Peyer's patch (tissue), 4 donors: ENCODE results near the gene FAIM2. TPM values are rescaled to one million over a fixed set of nuclear protein-coding genes. Genes with fewer than 3 reads are reported as not detected.

Experiments used
- DNase-seq, 3 donors: peaks; one replicate each; pipeline ENCODE4 v3.0.0-alpha.2; 2017 to 2019
- H3K27ac ChIP-seq, 4 donors: fragments of 200-600 bp; sonication (generic); one replicate each; pipeline ENCODE4 v1.5.1; 2016 to 2019
- H3K27me3 ChIP-seq, 2 donors: fragments of 200-600 bp; sonication (generic); one replicate each; pipeline ENCODE4 v1.5.1; 2019
- H3K36me3 ChIP-seq, 3 donors: fragments of 200-600 bp; sonication (generic); one replicate each; pipeline ENCODE4 v1.5.1; 2016 to 2019
- H3K4me1 ChIP-seq, 4 donors: fragments of 200-600 bp; sonication (generic); one replicate each; pipeline ENCODE4 v1.5.1; 2016 to 2019
- H3K4me3 ChIP-seq, 4 donors: fragments of 200-600 bp; sonication (generic); 1 replicate in 3 of 4; 2 replicates in 1 of 4; pipeline ENCODE4 v1.5.1; 2016 to 2019; ENCODE audit warnings: mild to moderate bottlenecking in 1 of 4
- H3K9me3 ChIP-seq, 4 donors: fragments of 200-600 bp; sonication (generic); one replicate each; pipeline ENCODE4 v1.5.1; 2016 to 2019; ENCODE audit warnings: mild to moderate bottlenecking in 1 of 4
- CTCF ChIP-seq, 6 experiments: fragments of 450-650 bp in 4 of 6; fragments of 200-600 bp in 2 of 6; sonication (generic) in 1 of 6; IDR thresholded peaks; one replicate each; pipeline ENCODE4 v1.5.1; 2017 to 2019; ENCODE audit warnings: antibody characterized with exemption in 6 of 6, mild to moderate bottlenecking in 3 of 6, moderate library complexity in 1 of 6
- POLR2A ChIP-seq, 2 donors: fragments of 450-650 bp; IDR thresholded peaks; one replicate each; pipeline ENCODE4 v1.5.1; 2017; ENCODE audit warnings: antibody characterized with exemption in 2 of 2, mild to moderate bottlenecking in 2 of 2, moderate library complexity in 2 of 2
- total RNA-seq, 4 donors: library from RNA; depleted of rRNA; stranded (reverse); fragments of >200 nt; gene quantifications; one replicate each; pipeline ENCODE4 v1.1.0, GENCODE V29; 2016

FAIM2 gene
- total RNA-seq, 4 donors from 2014 or later, result 0.83 to 4.7 (median 2.9) TPM

DNA sequence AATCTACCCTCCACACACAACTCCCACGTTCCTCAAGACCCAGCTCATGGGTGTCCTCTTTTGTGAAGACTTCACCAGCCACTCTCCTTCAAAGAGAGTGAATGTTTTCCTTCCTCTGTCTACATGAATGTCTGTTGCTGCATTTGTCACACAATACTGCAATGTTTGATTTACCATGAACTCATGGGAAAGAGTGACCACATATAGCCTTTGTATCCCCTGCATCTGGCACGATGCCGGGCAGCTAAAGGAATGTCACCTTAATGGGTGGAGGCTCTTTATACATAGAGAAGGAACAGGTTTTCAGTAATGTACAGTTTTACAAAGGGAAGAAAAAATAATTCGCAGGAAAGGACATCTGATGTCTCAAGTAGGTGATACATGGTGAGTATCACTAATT is 48.7 kb downstream of the FAIM2 start:
- TF ChIP-seq CTCF (IDR thresholded peaks at IDR 0.05), result no peak
- no peak for TF ChIP-seq POLR2A (IDR thresholded peaks at IDR 0.05)
- no peak for DNase-seq

GRCh38 chr12:49853671-49854070 is 50.0 kb downstream of the FAIM2 start:
- TF ChIP-seq POLR2A (IDR thresholded peaks at IDR 0.05) (no peak), CTCF (IDR thresholded peaks at IDR 0.05) (no peak)
- no peak overlapping the region for H3K4me3 ChIP-seq
- DNase-seq, result no peak
- H3K9me3 ChIP-seq, result no peaks in the 10 kb centered on the region
- no peak overlapping the region for H3K27ac ChIP-seq
- no peaks in the 10 kb centered on the region for H3K27me3 ChIP-seq
- H3K36me3 ChIP-seq, result no peaks in the 10 kb centered on the region
- H3K4me1 ChIP-seq, result no peaks in the 10 kb centered on the region

More for the DNA sequence above, 48.7 kb downstream of the FAIM2 start:
- Histone ChIP-seq H3K4me3 (no peak overlapping the region), H3K4me1 (no peaks in the 10 kb centered on the region), H3K27ac (no peak overlapping the region), H3K9me3 (no peaks in the 10 kb centered on the region), H3K36me3 (no peaks in the 10 kb centered on the region), H3K27me3 (no peaks in the 10 kb centered on the region)

- no peaks in the 10 kb centered on the region for H3K36me3 ChIP-seq
- TF ChIP-seq POLR2A (IDR thresholded peaks at IDR 0.05) (no peak), CTCF (IDR thresholded peaks at IDR 0.05) (no peak)
- H3K27me3 ChIP-seq, result no peaks in the 10 kb centered on the region
- H3K27ac ChIP-seq, result no peak overlapping the region
- H3K4me1 ChIP-seq, result peaks cover 0 to 4% (median 0%) of the 10 kb centered on the region in 4 donors
- DNase-seq, result no peak
- H3K4me3 ChIP-seq, result no peak overlapping the region
- no peaks in the 10 kb centered on the region for H3K9me3 ChIP-seq
Measured at GRCh38 chr12:49847161-49847560, 56.5 kb downstream of the FAIM2 start.

- Histone ChIP-seq H3K9me3 (no peaks in the 10 kb centered on the region), H3K27ac (no peak overlapping the region), H3K4me3 (no peak overlapping the region), H3K4me1 (peaks cover 0 to 13% (median 0%) of the 10 kb centered on the region in 4 donors), H3K27me3 (no peaks in the 10 kb centered on the region), H3K36me3 (no peaks in the 10 kb centered on the region)
- DNase-seq, result no peak
- TF ChIP-seq POLR2A (IDR thresholded peaks at IDR 0.05) (no peak), CTCF (IDR thresholded peaks at IDR 0.05) (no peak)
Measured at GRCh38 chr12:49846032-49846431, 57.7 kb downstream of the FAIM2 start.

GRCh38 chr12:49843876-49844437 is 59.7 kb downstream of the FAIM2 start:
- Histone ChIP-seq H3K27me3 (no peaks in the 10 kb centered on the region), H3K4me1 (peaks cover 0 to 13% (median 0%) of the 10 kb centered on the region in 4 donors), H3K27ac (no peak overlapping the region), H3K9me3 (no peaks in the 10 kb centered on the region), H3K36me3 (no peaks in the 10 kb centered on the region), H3K4me3 (no peak overlapping the region)
- TF ChIP-seq POLR2A (IDR thresholded peaks at IDR 0.05) (no peak), CTCF (IDR thresholded peaks at IDR 0.05) (no peak)
- no peak for DNase-seq

- Histone ChIP-seq H3K27me3 (no peaks in the 10 kb centered on the region), H3K36me3 (no peaks in the 10 kb centered on the region), H3K27ac (peak overlapping the region; percentile 81 to 96 (median 88)), H3K4me3 (peak overlapping the region; percentile 63 to 86 (median 70)), H3K4me1 (peaks cover 0 to 13% (median 0%) of the 10 kb centered on the region in 4 donors), H3K9me3 (no peaks in the 10 kb centered on the region)
- DNase-seq, result no peak
- TF ChIP-seq POLR2A (IDR thresholded peaks at IDR 0.05) (no peak), CTCF (IDR thresholded peaks at IDR 0.05) (no peak)
Measured at GRCh38 chr12:49843411-49843810, 60.3 kb downstream of the FAIM2 start.
